ENCODE data around the gene THSD8.

THSD8 gene

GRCh38 chr19:12840091-12841079 lies 38.5 kb downstream of the THSD8 start (continued):
- TF ChIP-seq PRDM6 (tag by site-specific recombination; IDR thresholded peaks at IDR 0.05) (no peak), HOXA7 (CRISPR knock-in tag; IDR thresholded peaks at IDR 0.05; ENCODE audit: borderline replicate concordance) (no peak), ZBTB11 (tag by site-specific recombination; conservative IDR thresholded peaks at IDR 0.05; ENCODE audit: low read depth) (no peak), KLF1 (tag by site-specific recombination; IDR thresholded peaks at IDR 0.05) (peak; percentile 94), HOXD13 (CRISPR knock-in tag; IDR thresholded peaks at IDR 0.05; ENCODE audit: borderline replicate concordance) (no peak), MZF1 (tag by site-specific recombination; IDR thresholded peaks at IDR 0.05; ENCODE audit: borderline replicate concordance) (no peak), SP3 (tag by site-specific recombination; IDR thresholded peaks at IDR 0.05) (peak; percentile 85), ZNF133 (tag by site-specific recombination; IDR thresholded peaks at IDR 0.05) (no peak), ZNF660 (tag by site-specific recombination; IDR thresholded peaks at IDR 0.05) (no peak), IKZF3 (tag by site-specific recombination; IDR thresholded peaks at IDR 0.05) (no peak), ZBTB17 (tag by site-specific recombination; IDR thresholded peaks at IDR 0.05) (peak; percentile 54), PRDM10 (tag by site-specific recombination; IDR thresholded peaks at IDR 0.05) (peak; percentile 19; the same call in 1 of the 2 replicates), EGR2 (tag by site-specific recombination; IDR thresholded peaks at IDR 0.05; ENCODE audit: low read depth) (peak; percentile 72), TSHZ1 (tag by site-specific recombination; IDR thresholded peaks at IDR 0.05; ENCODE audit: borderline replicate concordance) (no peak), ZNF223 (tag by site-specific recombination; IDR thresholded peaks at IDR 0.05) (peak; percentile 83), YY1 (tag by site-specific recombination; IDR thresholded peaks at IDR 0.05) (no peak), KLF8 (tag by site-specific recombination; IDR thresholded peaks at IDR 0.05) (peak; percentile 74), ZNF791 (tag by site-specific recombination; IDR thresholded peaks at IDR 0.05) (no peak), ZFHX2 (tag by site-specific recombination; conservative IDR thresholded peaks at IDR 0.05) (peak; percentile 65; the same call in 1 of the 2 replicates), KLF16 (tag by site-specific recombination; IDR thresholded peaks at IDR 0.05) (0 out of 2 replicates have a peak, but pooled peaks have one; percentile 21)
